Muscle layer of duodenum (tissue), 2 donors: ENCODE results near the gene DTNB.
"Not testable (repeated sequence)": the region's sequence is repeated elsewhere in the genome, so short reads cannot be mapped to it uniquely, and the experiment has no call there.

Experiments
- H3K27ac ChIP-seq: one replicate; pipeline ENCODE4 v1.7.0; 2013; ENCODE audit warnings: mild to moderate bottlenecking, low read length
- H3K27me3 ChIP-seq: one replicate; pipeline ENCODE4 v1.7.0; 2013; ENCODE audit warnings: low read depth, mild to moderate bottlenecking, control low read depth, low read length
- H3K36me3 ChIP-seq, 2 donors: one replicate each; pipeline ENCODE4 v1.7.0; 2013; ENCODE audit warnings: low read length in 2 of 2, control low read depth in 1 of 2, mild to moderate bottlenecking in 1 of 2; ENCODE audit not compliant: insufficient read depth in 2 of 2, control insufficient read depth in 1 of 2
- H3K4me1 ChIP-seq, 2 donors: one replicate each; pipeline ENCODE4 v1.7.0; 2013; ENCODE audit warnings: low read length in 2 of 2, mild to moderate bottlenecking in 2 of 2, control low read depth in 1 of 2, moderate library complexity in 1 of 2; ENCODE audit not compliant: insufficient read depth in 2 of 2, control insufficient read depth in 1 of 2
- H3K4me3 ChIP-seq, 2 donors: one replicate each; pipeline ENCODE4 v1.7.0; 2013; ENCODE audit warnings: low read length in 2 of 2, low read depth in 1 of 2, mild to moderate bottlenecking in 1 of 2
- H3K9me3 ChIP-seq, 2 donors: one replicate each; pipeline ENCODE4 v1.7.0; 2013; ENCODE audit warnings: low read length in 2 of 2, control low read depth in 1 of 2, mild to moderate bottlenecking in 1 of 2; ENCODE audit not compliant: control insufficient read depth in 1 of 2
- donor health status: healthy.

Gene DTNB

GRCh38 chr2:25411281-25411680 lies 262.1 kb downstream of the DTNB start:
- Histone ChIP-seq H3K27me3 (no peaks in the 10 kb centered on the region), H3K27ac (no peak overlapping the region)

GRCh38 chr2:25410370-25410769 lies 263.0 kb downstream of the DTNB start:
- no peak overlapping the region for H3K27ac ChIP-seq
- H3K27me3 ChIP-seq, result no peaks in the 10 kb centered on the region
- H3K36me3 ChIP-seq, result no peaks in the 10 kb centered on the region
- H3K9me3 ChIP-seq, result no peaks in the 10 kb centered on the region
- H3K4me1 ChIP-seq, result no peaks in the 10 kb centered on the region
- no peak overlapping the region for H3K4me3 ChIP-seq

More at GRCh38 chr2:25411281-25411680, 262.1 kb downstream of the DTNB start:
- no peaks in the 10 kb centered on the region for H3K9me3 ChIP-seq
- no peak overlapping the region for H3K4me3 ChIP-seq
- no peaks in the 10 kb centered on the region for H3K4me1 ChIP-seq
- no peaks in the 10 kb centered on the region for H3K36me3 ChIP-seq

DNA sequence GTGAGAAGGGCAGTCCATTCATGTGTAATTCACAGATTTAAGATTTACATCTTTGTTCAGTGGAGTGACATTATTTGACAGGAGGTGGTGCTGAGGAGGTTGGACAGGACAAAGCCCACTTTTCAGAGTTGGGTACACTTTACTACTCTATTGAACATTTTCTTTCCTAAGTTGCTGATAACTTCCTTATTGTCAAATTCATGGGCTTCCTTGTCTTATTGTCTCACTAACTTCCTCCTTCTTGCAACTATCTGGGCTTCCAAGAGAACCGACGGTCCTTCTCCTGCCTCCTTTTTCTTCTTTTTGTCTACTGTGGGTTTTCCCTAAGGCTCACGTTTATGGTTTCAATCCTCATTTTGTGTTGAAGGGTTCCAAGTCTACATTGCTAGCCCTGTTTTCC lies 263.9 kb downstream of the DTNB start:
- Histone ChIP-seq H3K4me3 (no peak overlapping the region), H3K9me3 (no peaks in the 10 kb centered on the region), H3K36me3 (no peaks in the 10 kb centered on the region), H3K4me1 (no peaks in the 10 kb centered on the region), H3K27ac (no peak overlapping the region), H3K27me3 (no peaks in the 10 kb centered on the region)

DNA sequence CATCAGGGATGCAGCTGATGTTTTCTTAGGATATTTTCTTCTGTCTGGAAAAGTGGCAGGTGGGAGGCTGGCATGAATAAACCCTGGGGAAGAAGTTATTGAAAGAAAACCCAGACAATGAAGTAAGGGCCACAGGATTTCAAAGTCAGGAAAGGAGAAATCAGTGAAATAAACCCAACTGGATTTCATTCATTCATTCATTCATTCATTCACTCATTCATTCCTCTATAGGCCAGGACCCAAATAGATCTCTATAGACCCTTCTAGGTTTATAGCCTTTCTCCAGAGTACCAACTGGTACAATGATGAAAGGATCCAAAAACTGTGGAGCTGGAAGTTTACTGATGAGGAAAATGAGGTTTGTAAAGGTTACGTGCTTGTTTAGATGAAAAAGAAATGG lies 264.3 kb downstream of the DTNB start:
- no peaks in the 10 kb centered on the region for H3K4me1 ChIP-seq
- H3K9me3 ChIP-seq, result no peaks in the 10 kb centered on the region
- no peak overlapping the region for H3K27ac ChIP-seq
- H3K4me3 ChIP-seq, result no peak overlapping the region
- no peaks in the 10 kb centered on the region for H3K27me3 ChIP-seq
- H3K36me3 ChIP-seq, result no peaks in the 10 kb centered on the region

- Histone ChIP-seq H3K4me1 (no peaks in the 10 kb centered on the region), H3K27ac (no peak overlapping the region), H3K27me3 (no peaks in the 10 kb centered on the region), H3K4me3 (no peak overlapping the region), H3K9me3 (no peaks in the 10 kb centered on the region), H3K36me3 (no peaks in the 10 kb centered on the region)
These were observed 267.6 kb downstream of the DTNB start for GRCh38 chr2:25405611-25406295.

- H3K9me3 ChIP-seq, H3K4me1 ChIP-seq, H3K4me3 ChIP-seq, H3K27me3 ChIP-seq, H3K27ac ChIP-seq, H3K36me3 ChIP-seq: not testable (repeated sequence)
These were observed 270.1 kb downstream of the DTNB start for GRCh38 chr2:25403120-25403760.

GRCh38 chr2:25402477-25402876 lies 270.9 kb downstream of the DTNB start:
- Histone ChIP-seq H3K9me3 (no peaks in the 10 kb centered on the region), H3K36me3 (no peaks in the 10 kb centered on the region), H3K27ac (no peak overlapping the region), H3K4me3 (no peak overlapping the region), H3K4me1 (no peaks in the 10 kb centered on the region), H3K27me3 (no peaks in the 10 kb centered on the region)

DNA sequence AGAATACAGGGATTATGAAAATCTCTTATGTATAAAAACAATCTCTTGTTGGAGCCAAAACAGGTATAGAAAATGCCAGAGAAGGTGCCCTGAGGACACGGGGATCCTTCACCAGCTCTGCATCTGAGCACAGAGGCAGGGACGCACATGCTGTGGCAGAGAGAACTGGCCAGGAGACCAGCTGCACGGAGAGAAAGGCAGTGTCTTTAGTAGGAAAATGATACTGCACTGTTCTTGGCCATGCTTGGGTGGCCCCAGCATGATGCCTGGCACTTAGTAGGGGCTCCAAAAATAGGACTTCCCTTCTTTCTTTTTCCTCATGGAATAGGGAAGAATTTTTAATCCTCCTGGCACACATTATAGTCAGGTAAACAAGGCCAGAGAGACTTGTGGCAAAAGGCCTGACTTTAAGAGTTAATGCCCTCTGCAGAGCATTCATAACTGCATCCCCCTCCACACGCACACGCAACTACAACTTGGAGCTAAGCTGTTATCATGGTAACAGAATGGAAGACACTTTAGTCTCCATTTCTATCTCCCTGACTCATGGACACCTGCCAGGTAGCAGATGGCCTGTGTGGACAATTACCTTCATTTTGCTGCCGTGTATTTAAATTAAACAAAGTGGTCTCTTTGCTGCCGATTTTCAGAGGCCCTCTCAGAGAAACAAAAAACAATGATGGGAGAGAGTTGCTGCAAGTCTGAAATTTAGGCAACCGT lies 271.9 kb downstream of the DTNB start:
- no peaks in the 10 kb centered on the region for H3K9me3 ChIP-seq
- H3K27me3 ChIP-seq, result no peaks in the 10 kb centered on the region
- H3K4me3 ChIP-seq, result no peak overlapping the region
- H3K27ac ChIP-seq, result no peak overlapping the region
- no peaks in the 10 kb centered on the region for H3K4me1 ChIP-seq
- no peaks in the 10 kb centered on the region for H3K36me3 ChIP-seq

GRCh38 chr2:25400576-25401216 lies 272.7 kb downstream of the DTNB start:
- Histone ChIP-seq H3K27me3 (no peaks in the 10 kb centered on the region), H3K9me3 (no peaks in the 10 kb centered on the region), H3K27ac (no peak overlapping the region), H3K4me1 (no peaks in the 10 kb centered on the region), H3K4me3 (no peak overlapping the region), H3K36me3 (no peaks in the 10 kb centered on the region)

- Histone ChIP-seq H3K36me3 (no peaks in the 10 kb centered on the region), H3K9me3 (no peaks in the 10 kb centered on the region), H3K4me3 (no peak overlapping the region), H3K27ac (no peak overlapping the region), H3K27me3 (no peaks in the 10 kb centered on the region), H3K4me1 (no peaks in the 10 kb centered on the region)
These were observed 273.2 kb downstream of the DTNB start for GRCh38 chr2:25400169-25400568.

- Histone ChIP-seq H3K27me3 (no peaks in the 10 kb centered on the region), H3K36me3 (no peaks in the 10 kb centered on the region), H3K4me3 (no peak overlapping the region), H3K27ac (no peak overlapping the region), H3K9me3 (no peaks in the 10 kb centered on the region), H3K4me1 (no peaks in the 10 kb centered on the region)
These were observed 274.8 kb downstream of the DTNB start for GRCh38 chr2:25398534-25398933.
